Stimulated activated naive B cell treated with anti-CD40 and anti-IgM and Interleukin-4, amounts not matched to agents 10 μg/mL and 1 μg/mL and 100 μg/mL, for 72 hours (primary cell): ENCODE measurements around the gene ATG16L1.
A peak's percentile ranks its signal among the peaks of the same experiment; 100 is the strongest.

ENCODE experiments used
- ATAC-seq, 2 donors: fragments of 150-1000 bp; cut with Tn5 transposase; replicated peaks; 2 replicates each; pipeline ENCODE4 v1.10.0; 2021; ENCODE audit warnings: moderate library complexity in 1 of 2
- DNase-seq: peaks from one replicate; pipeline ENCODE4 v3.0.0; 2021
- H3K27ac Mint-ChIP-seq: one replicate; pipeline ENCODE4 v1.8.0; 2022; ENCODE audit warnings: mild to moderate bottlenecking, mixed read lengths
- H3K27me3 Mint-ChIP-seq, 2 donors: one replicate each; pipeline ENCODE4 v1.8.0; 2022; ENCODE audit warnings: mixed read lengths in 2 of 2
- H3K36me3 Mint-ChIP-seq, 2 donors: one replicate each; pipeline ENCODE4 v1.8.0; 2022; ENCODE audit warnings: mixed read lengths in 2 of 2, mild to moderate bottlenecking in 1 of 2
- H3K4me1 Mint-ChIP-seq, 2 donors: one replicate each; pipeline ENCODE4 v1.8.0; 2022; ENCODE audit warnings: mixed read lengths in 2 of 2, mild to moderate bottlenecking in 1 of 2
- H3K4me3 Mint-ChIP-seq, 2 donors: one replicate each; pipeline ENCODE4 v1.8.0; 2022; ENCODE audit warnings: mild to moderate bottlenecking in 2 of 2, mixed read lengths in 2 of 2, moderate library complexity in 1 of 2
- H3K9me3 Mint-ChIP-seq, 2 donors: one replicate each; pipeline ENCODE4 v1.8.0; 2022; ENCODE audit warnings: mixed read lengths in 2 of 2, mild to moderate bottlenecking in 1 of 2

Gene ATG16L1

DNA sequence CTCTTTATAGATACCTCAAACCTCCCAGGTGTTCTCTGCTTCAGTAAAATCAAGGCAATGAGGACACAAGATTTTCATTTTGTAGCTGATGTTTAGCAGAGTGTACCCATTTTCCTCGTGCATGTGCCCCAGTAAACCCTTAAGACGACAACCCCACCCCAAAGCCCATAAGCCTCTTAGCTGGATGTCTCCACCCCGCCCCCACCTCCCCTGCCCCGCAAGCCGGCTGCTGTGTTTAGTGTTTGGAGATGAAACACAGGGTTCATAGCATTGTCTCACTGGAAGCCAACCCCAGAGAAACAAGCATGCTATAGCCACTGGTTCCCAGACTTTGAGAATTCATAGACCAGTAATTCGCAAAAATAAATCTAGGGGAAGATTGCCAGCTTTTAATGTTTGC, 50.3 kb downstream of the ATG16L1 start:
- H3K4me1 Mint-ChIP-seq, result peaks cover 0 to 1% of the 10 kb centered on the region in 2 donors
- no peak for ATAC-seq
- no peak overlapping the region for H3K4me3 Mint-ChIP-seq
- no peak overlapping the region for H3K27ac Mint-ChIP-seq
- no peak for DNase-seq
- H3K9me3 Mint-ChIP-seq, result no peaks in the 10 kb centered on the region
- H3K36me3 Mint-ChIP-seq, result peaks cover 5 to 7% of the 10 kb centered on the region in 2 donors
- no peaks in the 10 kb centered on the region for H3K27me3 Mint-ChIP-seq

DNA sequence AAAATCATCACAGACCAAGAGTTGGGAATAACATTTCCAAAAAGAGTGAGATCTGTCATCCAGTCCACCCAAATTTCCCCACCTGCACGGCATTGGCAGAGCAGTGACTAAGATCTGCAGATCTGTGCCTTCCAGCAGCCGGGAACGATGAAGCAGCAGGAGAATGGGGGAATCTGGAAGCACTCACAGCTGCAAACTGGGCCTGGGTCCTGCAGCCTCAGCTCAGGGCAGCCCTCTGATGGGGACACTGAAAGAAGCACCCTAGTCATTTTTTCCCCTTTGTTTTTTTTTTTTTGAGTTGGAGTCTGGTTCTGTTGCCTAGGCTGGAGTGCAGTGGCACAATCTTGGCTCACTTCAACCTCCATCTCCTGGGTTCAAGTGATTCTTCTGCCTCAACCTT, 51.8 kb downstream of the ATG16L1 start:
- no peak overlapping the region for H3K4me3 Mint-ChIP-seq
- H3K36me3 Mint-ChIP-seq, result peaks cover 5 to 7% of the 10 kb centered on the region in 2 donors
- ATAC-seq (no peak), DNase-seq (no peak)
- no peaks in the 10 kb centered on the region for H3K9me3 Mint-ChIP-seq
- peaks cover 0 to 1% of the 10 kb centered on the region in 2 donors for H3K4me1 Mint-ChIP-seq
- no peaks in the 10 kb centered on the region for H3K27me3 Mint-ChIP-seq
- no peak overlapping the region for H3K27ac Mint-ChIP-seq

DNA sequence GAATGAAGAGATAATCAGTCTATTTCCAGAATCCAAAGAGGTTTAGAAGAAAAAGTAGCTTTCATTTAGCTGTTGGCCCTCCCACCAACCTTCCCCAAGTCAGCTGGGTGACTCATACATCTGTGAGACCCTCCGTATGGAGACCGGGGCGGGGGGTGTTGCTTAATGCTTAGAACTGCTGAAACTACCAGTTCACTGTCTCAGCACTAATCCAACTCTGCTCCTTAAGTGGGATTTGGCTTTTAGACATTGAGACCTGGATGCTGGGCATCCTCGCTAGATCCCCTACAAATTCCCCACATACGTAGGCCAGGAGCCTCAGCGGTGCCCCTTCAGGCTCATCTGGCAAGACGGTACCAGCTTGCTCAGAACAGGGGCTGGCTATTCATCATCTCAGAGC, 56.1 kb downstream of the ATG16L1 start, which contains the start of gene SAG:
TSS of gene SAG (plus strand) at position 252 of the 400 bp plus-strand sequence. CDS start 1,374 bp downstream, outside the sequence.
- no peak within 1 kb of the TSS for H3K4me3 Mint-ChIP-seq
- H3K9me3 Mint-ChIP-seq, result no peaks in the 10 kb centered on the region
- no peak for ATAC-seq
- peaks cover 17 to 27% of the 10 kb centered on the region in 2 donors for H3K4me1 Mint-ChIP-seq
- DNase-seq, result no peak
- H3K36me3 Mint-ChIP-seq, result no peaks in the 10 kb centered on the region
- no peaks in the 10 kb centered on the region for H3K27me3 Mint-ChIP-seq
- peak within 1 kb of the TSS; percentile 53 for H3K27ac Mint-ChIP-seq

GRCh38 chr2:233311241-233311926, 59.9 kb downstream of the ATG16L1 start:
- Mint-ChIP-seq H3K4me3 (no peak overlapping the region), H3K4me1 (peaks cover 27 to 35% of the 10 kb centered on the region in 2 donors), H3K9me3 (no peaks in the 10 kb centered on the region), H3K27ac (peak overlapping the region; percentile 31), H3K27me3 (no peaks in the 10 kb centered on the region), H3K36me3 (no peaks in the 10 kb centered on the region)
- DNase-seq, result no peak
- ATAC-seq, result no peak

DNA sequence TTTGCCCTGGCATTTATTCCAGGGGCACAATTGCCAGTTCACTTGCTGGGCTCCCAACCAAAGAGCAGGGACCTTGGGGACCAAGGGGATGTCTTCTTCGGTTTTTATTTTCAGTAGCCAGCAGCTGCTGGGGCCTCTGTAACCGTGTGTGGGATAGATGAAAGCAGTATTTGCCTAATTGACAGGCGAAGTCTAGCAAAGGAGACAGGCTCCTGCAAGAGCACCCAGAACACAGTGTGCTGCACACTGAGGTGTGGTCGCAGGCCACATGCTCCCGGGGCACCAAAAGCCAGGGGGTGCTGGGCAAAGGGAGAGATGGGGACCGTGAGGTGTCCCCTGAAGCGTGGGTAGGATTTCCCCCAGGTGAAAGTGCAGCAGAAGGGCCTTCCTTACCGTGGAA, 61.4 kb downstream of the ATG16L1 start:
- peaks cover 32 to 38% of the 10 kb centered on the region in 2 donors for H3K4me1 Mint-ChIP-seq
- H3K9me3 Mint-ChIP-seq, result no peaks in the 10 kb centered on the region
- H3K4me3 Mint-ChIP-seq, result no peak overlapping the region
- DNase-seq (no peak), ATAC-seq (peak; percentile 47 to 49)
- no peaks in the 10 kb centered on the region for H3K36me3 Mint-ChIP-seq
- H3K27me3 Mint-ChIP-seq, result no peaks in the 10 kb centered on the region
- peak overlapping the region; percentile 33 for H3K27ac Mint-ChIP-seq

GRCh38 chr2:233314180-233314925, 62.9 kb downstream of the ATG16L1 start:
- no peaks in the 10 kb centered on the region for H3K36me3 Mint-ChIP-seq
- DNase-seq (no peak), ATAC-seq (no peak)
- H3K4me3 Mint-ChIP-seq, result no peak overlapping the region
- peaks cover 34 to 53% of the 10 kb centered on the region in 2 donors for H3K4me1 Mint-ChIP-seq
- H3K27me3 Mint-ChIP-seq, result no peaks in the 10 kb centered on the region
- H3K27ac Mint-ChIP-seq, result no peak overlapping the region
- H3K9me3 Mint-ChIP-seq, result no peaks in the 10 kb centered on the region

DNA sequence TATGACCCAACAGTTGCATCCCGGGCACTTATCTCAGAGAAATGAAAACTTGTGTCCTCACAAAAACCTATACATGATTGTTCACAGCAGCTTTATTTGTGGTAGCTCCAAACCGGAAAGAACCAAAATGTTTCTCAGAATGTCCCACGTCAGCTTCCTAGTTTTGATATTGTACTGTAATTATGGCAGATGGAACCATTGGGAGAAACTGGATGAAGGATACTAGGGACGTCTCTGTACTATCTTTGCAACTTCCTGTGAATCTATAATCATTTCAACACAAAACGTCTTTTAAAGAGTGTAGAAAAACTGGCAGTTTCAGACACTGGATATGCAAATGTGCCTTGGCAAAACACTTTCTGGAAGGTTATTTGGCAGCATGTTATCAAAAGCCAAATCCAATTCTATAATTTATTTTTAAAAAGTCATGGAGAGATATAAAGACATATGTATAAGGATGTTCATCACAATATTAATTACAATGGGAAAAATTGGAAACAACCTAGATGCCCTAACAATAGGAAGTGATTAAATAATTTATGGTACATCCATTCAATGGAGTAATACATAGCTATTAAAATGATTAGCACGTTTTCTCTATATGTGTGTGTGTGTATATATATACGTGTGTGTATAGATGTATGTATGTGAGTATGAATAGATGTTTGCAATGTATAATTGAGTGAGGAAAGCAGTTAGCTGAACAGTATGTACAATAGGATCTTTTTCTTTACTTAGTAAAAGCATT, 65.9 kb downstream of the ATG16L1 start:
- H3K4me3 Mint-ChIP-seq, result no peak overlapping the region
- DNase-seq (no peak), ATAC-seq (no peak)
- H3K27me3 Mint-ChIP-seq, result no peaks in the 10 kb centered on the region
- H3K27ac Mint-ChIP-seq, result no peak overlapping the region
- H3K36me3 Mint-ChIP-seq, result no peaks in the 10 kb centered on the region
- peaks cover 29 to 42% of the 10 kb centered on the region in 2 donors for H3K4me1 Mint-ChIP-seq
- H3K9me3 Mint-ChIP-seq, result no peaks in the 10 kb centered on the region

GRCh38 chr2:233319256-233319655, 67.8 kb downstream of the ATG16L1 start:
- H3K4me1 Mint-ChIP-seq, result peaks cover 24 to 50% of the 10 kb centered on the region in 2 donors
- H3K4me3 Mint-ChIP-seq, result no peak overlapping the region
- no peaks in the 10 kb centered on the region for H3K36me3 Mint-ChIP-seq

DNA sequence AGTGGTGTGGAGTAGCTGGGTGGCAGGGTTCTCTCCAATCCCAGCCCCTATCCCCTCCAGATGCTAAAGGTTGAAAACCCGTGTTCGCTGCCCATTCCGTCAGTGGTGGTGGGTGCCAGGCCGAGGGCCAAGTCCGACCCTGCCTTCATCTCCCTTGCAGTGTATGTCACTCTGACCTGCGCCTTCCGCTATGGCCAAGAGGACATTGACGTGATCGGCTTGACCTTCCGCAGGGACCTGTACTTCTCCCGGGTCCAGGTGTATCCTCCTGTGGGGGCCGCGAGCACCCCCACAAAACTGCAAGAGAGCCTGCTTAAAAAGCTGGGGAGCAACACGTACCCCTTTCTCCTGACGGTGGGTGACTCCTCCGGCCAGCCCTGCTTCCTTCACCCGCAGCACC, 69.0 kb downstream of the ATG16L1 start:
- Mint-ChIP-seq H3K9me3 (no peaks in the 10 kb centered on the region), H3K4me1 (peaks cover 30 to 60% of the 10 kb centered on the region in 2 donors), H3K27ac (no peak overlapping the region), H3K36me3 (no peaks in the 10 kb centered on the region), H3K27me3 (no peaks in the 10 kb centered on the region), H3K4me3 (no peak overlapping the region)
- ATAC-seq (no peak), DNase-seq (no peak)

More at GRCh38 chr2:233319256-233319655, 67.8 kb downstream of the ATG16L1 start:
- Mint-ChIP-seq H3K9me3 (no peaks in the 10 kb centered on the region), H3K27ac (no peak overlapping the region), H3K27me3 (no peaks in the 10 kb centered on the region)
- DNase-seq, result no peak
- ATAC-seq, result no peak

GRCh38 chr2:233321166-233321565, 69.7 kb downstream of the ATG16L1 start:
- Mint-ChIP-seq H3K27me3 (no peaks in the 10 kb centered on the region), H3K27ac (no peak overlapping the region), H3K4me1 (peaks cover 35 to 67% of the 10 kb centered on the region in 2 donors), H3K36me3 (no peaks in the 10 kb centered on the region), H3K9me3 (no peaks in the 10 kb centered on the region), H3K4me3 (no peak overlapping the region)
- no peak for ATAC-seq
- no peak for DNase-seq

- no peak for ATAC-seq
- Mint-ChIP-seq H3K9me3 (no peaks in the 10 kb centered on the region), H3K4me3 (no peak overlapping the region), H3K27me3 (no peaks in the 10 kb centered on the region), H3K36me3 (peaks cover 3% of the 10 kb centered on the region in 2 donors), H3K27ac (peak overlapping the region; percentile 56), H3K4me1 (peaks cover 28 to 65% of the 10 kb centered on the region in 2 donors)
- no peak for DNase-seq
Measured at GRCh38 chr2:233323851-233324250, 72.4 kb downstream of the ATG16L1 start.

DNA sequence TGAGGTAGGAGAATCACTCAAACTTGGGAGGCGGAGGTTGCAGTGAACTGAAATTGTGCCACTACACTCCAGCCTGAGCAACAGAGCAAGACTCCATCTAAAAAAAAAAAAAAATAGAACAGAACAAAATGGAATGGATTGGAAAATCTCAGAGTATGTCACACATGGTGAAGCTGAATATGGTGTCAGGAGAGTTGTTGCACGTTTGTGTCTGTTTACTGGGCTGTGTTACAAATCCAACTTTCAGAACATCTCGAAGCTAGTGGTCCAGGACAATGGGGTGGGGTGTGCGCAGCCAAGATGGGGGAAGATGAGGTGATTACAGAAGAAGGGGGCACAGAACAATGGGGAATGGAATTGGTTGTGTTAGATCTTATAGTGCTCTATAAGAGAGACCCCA, 73.8 kb downstream of the ATG16L1 start:
- DNase-seq (no peak), ATAC-seq (no peak)
- H3K9me3 Mint-ChIP-seq, result no peaks in the 10 kb centered on the region
- H3K27ac Mint-ChIP-seq, result no peak overlapping the region
- no peak overlapping the region for H3K4me3 Mint-ChIP-seq
- H3K4me1 Mint-ChIP-seq, result peaks cover 32 to 73% of the 10 kb centered on the region in 2 donors
- H3K36me3 Mint-ChIP-seq, result peaks cover 3% of the 10 kb centered on the region in 2 donors
- H3K27me3 Mint-ChIP-seq, result no peaks in the 10 kb centered on the region

GRCh38 chr2:233325814-233326213, 74.3 kb downstream of the ATG16L1 start:
- Mint-ChIP-seq H3K4me3 (no peak overlapping the region), H3K9me3 (peaks cover 0 to 2% of the 10 kb centered on the region in 2 donors), H3K27me3 (no peaks in the 10 kb centered on the region), H3K36me3 (peaks cover 3% of the 10 kb centered on the region in 2 donors), H3K4me1 (peaks cover 32 to 75% of the 10 kb centered on the region in 2 donors), H3K27ac (no peak overlapping the region)
- DNase-seq (no peak), ATAC-seq (no peak)

DNA sequence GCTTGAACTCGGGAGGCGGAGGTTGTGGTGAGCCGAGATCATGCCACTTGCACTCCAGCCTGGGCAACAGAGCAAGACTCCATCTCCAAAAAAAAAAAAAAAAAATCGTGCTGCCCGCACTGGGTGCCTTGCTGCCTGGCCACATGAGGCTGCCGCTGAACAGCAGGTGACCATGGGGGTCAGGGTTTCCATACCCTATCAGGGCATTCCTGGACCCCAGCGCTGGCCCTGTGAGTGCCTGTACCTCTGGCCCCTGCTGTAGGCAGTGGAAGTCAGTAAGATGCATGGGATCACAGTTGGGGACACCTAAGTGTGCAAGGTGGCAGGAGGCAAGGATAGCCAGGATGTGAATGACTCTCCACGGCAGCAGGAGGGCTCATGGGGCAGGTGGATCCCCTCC, 75.0 kb downstream of the ATG16L1 start:
- H3K4me3 Mint-ChIP-seq, result no peak overlapping the region
- no peak for DNase-seq
- peaks cover 6 to 10% of the 10 kb centered on the region in 2 donors for H3K36me3 Mint-ChIP-seq
- ATAC-seq, result no peak
- H3K27ac Mint-ChIP-seq, result no peak overlapping the region
- peaks cover 0 to 5% of the 10 kb centered on the region in 2 donors for H3K9me3 Mint-ChIP-seq
- no peaks in the 10 kb centered on the region for H3K27me3 Mint-ChIP-seq
- H3K4me1 Mint-ChIP-seq, result peaks cover 31 to 75% of the 10 kb centered on the region in 2 donors
